IPS-NIHi11 (cell line): ENCODE results near the gene TARBP1.

Experiments
- DNase-seq: peaks from one replicate; pipeline ENCODE4 v3.0.0; 2012; ENCODE audit warnings: mixed read lengths, low spot score

The TARBP1 gene

GRCh38 chr1:234345237-234345636 lies 133.7 kb downstream of the TARBP1 start:
- no peak for DNase-seq

GRCh38 chr1:234342774-234343173 lies 136.2 kb downstream of the TARBP1 start:
- no peak for DNase-seq
